HG03520 (cell line): ENCODE data around the gene OR2M5.

ENCODE experiments used
- ATAC-seq: cut with Tn5 transposase; IDR thresholded peaks from one replicate; pipeline ENCODE4 v1.9.1; 2021; ENCODE audit warnings: mild to moderate bottlenecking, moderate library complexity; ENCODE audit not compliant: unreplicated experiment

OR2M5 gene

GRCh38 chr1:248144513-248145198, at the start of gene OR2M5:
OR2M5 (plus strand) TSS chr1:248145148; CDS start chr1:248145148, 0 bp downstream.
- no peak for ATAC-seq

- ATAC-seq = no peak
These were observed 46.4 kb upstream of the OR2M5 start for GRCh38 chr1:248098529-248098928.

- no peak for ATAC-seq
These were observed 42.1 kb upstream of the OR2M5 start for GRCh38 chr1:248102847-248103246.

- no peak for ATAC-seq
These were observed 33.8 kb upstream of the OR2M5 start for GRCh38 chr1:248111157-248111556.

- ATAC-seq = no peak
These were observed 30.1 kb upstream of the OR2M5 start for GRCh38 chr1:248114890-248115289.

GRCh38 chr1:248127653-248128052, 17.3 kb upstream of the OR2M5 start:
- no peak for ATAC-seq

GRCh38 chr1:248136811-248137210, 8.1 kb upstream of the OR2M5 start:
- ATAC-seq = no peak

GRCh38 chr1:248140846-248141245, 4.1 kb upstream of the OR2M5 start:
- ATAC-seq = no peak

- no peak for ATAC-seq
These were observed 1.6 kb upstream of the OR2M5 start for GRCh38 chr1:248143311-248143710.

GRCh38 chr1:248152056-248152827, 7.3 kb downstream of the OR2M5 start:
- no peak for ATAC-seq

GRCh38 chr1:248155927-248156326, 11.0 kb downstream of the OR2M5 start:
- ATAC-seq = no peak

- ATAC-seq = no peak
These were observed 13.8 kb downstream of the OR2M5 start for GRCh38 chr1:248158758-248159157.

GRCh38 chr1:248164031-248164430, 19.1 kb downstream of the OR2M5 start:
- ATAC-seq = no peak

GRCh38 chr1:248165186-248165585, 20.2 kb downstream of the OR2M5 start:
- no peak for ATAC-seq

- no peak for ATAC-seq
These were observed 29.6 kb downstream of the OR2M5 start, which contains the start of gene OR2M2 for GRCh38 chr1:248174521-248174920. OR2M2 (plus strand) TSS chr1:248174821; CDS start chr1:248179986, 5,165 bp downstream.

- no peak for ATAC-seq
These were observed 39.0 kb downstream of the OR2M5 start for GRCh38 chr1:248183996-248184395.

- ATAC-seq = no peak
These were observed 42.4 kb downstream of the OR2M5 start for GRCh38 chr1:248187363-248187762.

GRCh38 chr1:248189026-248189425, 44.1 kb downstream of the OR2M5 start:
- no peak for ATAC-seq

- ATAC-seq = no peak
These were observed 49.2 kb downstream of the OR2M5 start for GRCh38 chr1:248194117-248194516.
